Activated effector memory CD4-positive, alpha-beta T cell treated with Interleukin-2 at 50 U/mL for 16 hours (primary cell): ENCODE measurements around the gene ALX4.

Experiments used
- DNase-seq: peaks from one replicate; pipeline ENCODE4 v3.0.0-alpha.2; 2020

Gene ALX4

GRCh38 chr11:44314733-44315132 lies 4.8 kb upstream of the ALX4 start:
- DNase-seq, result no peak

GRCh38 chr11:44313761-44314489 lies 4.0 kb upstream of the ALX4 start:
- DNase-seq, result no peak

- DNase-seq, result no peak
These were observed 2.9 kb upstream of the ALX4 start for GRCh38 chr11:44312876-44313275.

GRCh38 chr11:44311339-44312261 lies 1.7 kb upstream of the ALX4 start:
- DNase-seq, result no peak

- no peak for DNase-seq
These were observed 729 bp upstream of the ALX4 start for GRCh38 chr11:44310463-44311272.

GRCh38 chr11:44310206-44310462 lies 195 bp upstream of the ALX4 start:
- no peak for DNase-seq

- no peak for DNase-seq
These were observed 939 bp downstream of the ALX4 start for GRCh38 chr11:44308923-44309477.

- no peak for DNase-seq
These were observed 1.6 kb downstream of the ALX4 start for GRCh38 chr11:44308256-44308922.

- no peak for DNase-seq
These were observed 2.4 kb downstream of the ALX4 start for GRCh38 chr11:44307340-44308099.

GRCh38 chr11:44306918-44307244 lies 3.1 kb downstream of the ALX4 start:
- DNase-seq, result no peak

- no peak for DNase-seq
These were observed 3.7 kb downstream of the ALX4 start for GRCh38 chr11:44306052-44306917.

- no peak for DNase-seq
These were observed 4.4 kb downstream of the ALX4 start for GRCh38 chr11:44305470-44306051.

GRCh38 chr11:44305026-44305469 lies 4.9 kb downstream of the ALX4 start:
- no peak for DNase-seq

GRCh38 chr11:44304091-44305025 lies 5.6 kb downstream of the ALX4 start:
- DNase-seq, result no peak

GRCh38 chr11:44303401-44303938 lies 6.5 kb downstream of the ALX4 start:
- no peak for DNase-seq

- DNase-seq, result no peak
These were observed 8.2 kb downstream of the ALX4 start for GRCh38 chr11:44301564-44302271.

- DNase-seq, result no peak
These were observed 8.9 kb downstream of the ALX4 start for GRCh38 chr11:44300844-44301563.

- DNase-seq, result no peak
These were observed 11.1 kb downstream of the ALX4 start for GRCh38 chr11:44298862-44299261.
